Lower lobe of right lung (tissue), 2 donors: ENCODE results near the gene SUCLG2. TPM values are rescaled to one million over a fixed set of nuclear protein-coding genes. Genes with fewer than 3 reads are reported as not detected.

Experiments used
- ATAC-seq, 2 donors: fragments of 200-7000 bp; cut with Tn5 transposase; one replicate each; pipeline ENCODE4 v1.9.1; 2020 to 2022; ENCODE audit warnings: mild to moderate bottlenecking in 2 of 2, moderate library complexity in 2 of 2
- DNase-seq: peaks from one replicate; pipeline ENCODE4 v3.0.0-alpha.2; 2020
- H3K27ac ChIP-seq: fragments of 200-600 bp; one replicate; pipeline ENCODE4 v1.8.0; 2022
- H3K27me3 ChIP-seq: fragments of 200-600 bp; one replicate; pipeline ENCODE4 v1.8.0; 2022; ENCODE audit warnings: low read depth
- H3K36me3 ChIP-seq: fragments of 200-600 bp; one replicate; pipeline ENCODE4 v1.8.0; 2022; ENCODE audit warnings: mild to moderate bottlenecking
- H3K4me1 ChIP-seq: fragments of 200-600 bp; one replicate; pipeline ENCODE4 v1.8.0; 2022
- H3K4me3 ChIP-seq: fragments of 200-600 bp; one replicate; pipeline ENCODE4 v1.8.0; 2022; ENCODE audit warnings: mild to moderate bottlenecking
- H3K9me3 ChIP-seq: fragments of 200-600 bp; one replicate; pipeline ENCODE4 v1.8.0; 2022
- intact Hi-C: fragments of 100-400 bp; cut with DNase I; formaldehyde crosslinking; loops from one replicate; pipeline ENCODE4 v1.11.0; 2022
- total RNA-seq: library from RNA; stranded (reverse); fragmentation: NEBNext Ultra II Directional; extraction: Animal tissue kit (Norgen Biotek cat#: 25700); gene quantifications from one replicate; pipeline ENCODE4 v1.2.1, GENCODE V29; 2021
- TF ChIP-seq, protein P1 (sequence below): fragments of 200-600 bp; IDR thresholded peaks from one replicate; pipeline ENCODE4 v1.8.0; 2022; ENCODE audit warnings: antibody characterized with exemption, mild to moderate bottlenecking
- donor health status: DM: no; HTN: yes; CAD: no; lungs with severe emphysema.

Gene SUCLG2
- total RNA-seq, 1 donor from 2014 or later: 50.7 TPM

DNA sequence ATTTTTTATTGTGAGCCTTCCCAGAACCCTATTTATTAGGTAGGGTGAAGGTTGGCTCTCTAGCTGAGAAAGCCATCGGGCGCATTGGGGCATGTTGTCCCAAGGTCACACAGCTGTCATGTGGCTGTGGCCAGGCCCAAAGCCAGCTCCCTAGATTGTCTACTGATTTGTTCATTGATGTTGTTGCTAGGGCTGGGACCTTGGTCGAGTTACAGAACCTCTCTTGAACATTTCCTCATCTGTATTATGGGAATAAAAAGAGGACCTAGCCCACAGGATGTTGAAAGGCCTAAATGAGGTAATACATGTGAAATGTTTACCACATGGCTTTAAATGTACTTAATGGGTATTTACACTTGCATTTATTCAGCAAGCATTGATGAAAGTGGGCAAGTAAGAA is 252.5 kb downstream of the SUCLG2 start:
- Histone ChIP-seq H3K27ac (no peak overlapping the region), H3K27me3 (no peaks in the 10 kb centered on the region), H3K9me3 (no peaks in the 10 kb centered on the region), H3K4me1 (no peaks in the 10 kb centered on the region), H3K36me3 (peaks cover 5% of the 10 kb centered on the region), H3K4me3 (no peak overlapping the region)
- DNase-seq (peak; percentile 73), ATAC-seq (peak; percentile 63 to 67)
- TF ChIP-seq, protein P1, sequence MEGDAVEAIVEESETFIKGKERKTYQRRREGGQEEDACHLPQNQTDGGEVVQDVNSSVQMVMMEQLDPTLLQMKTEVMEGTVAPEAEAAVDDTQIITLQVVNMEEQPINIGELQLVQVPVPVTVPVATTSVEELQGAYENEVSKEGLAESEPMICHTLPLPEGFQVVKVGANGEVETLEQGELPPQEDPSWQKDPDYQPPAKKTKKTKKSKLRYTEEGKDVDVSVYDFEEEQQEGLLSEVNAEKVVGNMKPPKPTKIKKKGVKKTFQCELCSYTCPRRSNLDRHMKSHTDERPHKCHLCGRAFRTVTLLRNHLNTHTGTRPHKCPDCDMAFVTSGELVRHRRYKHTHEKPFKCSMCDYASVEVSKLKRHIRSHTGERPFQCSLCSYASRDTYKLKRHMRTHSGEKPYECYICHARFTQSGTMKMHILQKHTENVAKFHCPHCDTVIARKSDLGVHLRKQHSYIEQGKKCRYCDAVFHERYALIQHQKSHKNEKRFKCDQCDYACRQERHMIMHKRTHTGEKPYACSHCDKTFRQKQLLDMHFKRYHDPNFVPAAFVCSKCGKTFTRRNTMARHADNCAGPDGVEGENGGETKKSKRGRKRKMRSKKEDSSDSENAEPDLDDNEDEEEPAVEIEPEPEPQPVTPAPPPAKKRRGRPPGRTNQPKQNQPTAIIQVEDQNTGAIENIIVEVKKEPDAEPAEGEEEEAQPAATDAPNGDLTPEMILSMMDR: no peak
- intact Hi-C loops: no loop called here

DNA sequence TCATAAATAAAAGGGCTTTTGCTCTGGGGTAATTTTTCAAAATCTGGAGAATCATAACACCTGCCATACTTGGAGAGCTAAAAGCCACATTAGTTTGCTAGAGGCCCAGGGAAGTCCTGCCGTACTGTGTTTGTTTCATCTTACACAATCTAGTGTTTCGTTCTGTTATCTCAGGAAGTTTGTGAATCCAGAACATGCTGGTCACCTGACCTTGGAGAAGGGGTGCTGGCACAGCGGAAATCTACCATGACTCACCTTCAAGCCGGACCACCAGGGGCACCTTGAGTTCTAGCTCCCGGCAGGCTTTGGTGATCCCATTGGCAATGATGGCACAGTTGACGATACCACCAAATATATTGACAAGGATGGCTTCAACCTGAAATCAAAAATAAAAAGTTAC is 253.9 kb downstream of the SUCLG2 start:
- no peaks in the 10 kb centered on the region for H3K27me3 ChIP-seq
- peaks cover 5% of the 10 kb centered on the region for H3K36me3 ChIP-seq
- TF ChIP-seq, protein P1: no peak
- H3K4me3 ChIP-seq: no peak overlapping the region
- H3K9me3 ChIP-seq: no peaks in the 10 kb centered on the region
- no peak overlapping the region for H3K27ac ChIP-seq
- ATAC-seq: no peak
- DNase-seq: no peak
- intact Hi-C loops: no loop called here
- no peaks in the 10 kb centered on the region for H3K4me1 ChIP-seq

DNA sequence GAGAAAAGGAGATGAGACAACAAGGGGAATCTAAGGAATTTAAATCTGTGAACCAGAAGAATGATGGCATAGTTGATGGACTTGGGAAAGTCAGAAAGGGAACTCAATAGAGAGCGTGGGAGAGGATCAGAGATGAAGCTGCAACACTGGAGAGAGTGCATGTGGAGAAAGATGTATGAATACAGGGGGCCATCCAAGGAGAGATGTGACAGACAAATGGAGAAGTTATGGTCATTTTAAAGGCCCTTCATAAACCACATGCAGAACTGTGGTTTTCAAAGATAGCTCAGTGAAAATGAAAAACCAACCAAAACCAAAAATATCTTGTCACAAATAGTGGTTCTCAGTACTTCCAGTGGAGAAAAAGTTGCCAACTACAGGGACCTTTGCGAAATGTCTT is 265.2 kb downstream of the SUCLG2 start:
- ATAC-seq: no peak

DNA sequence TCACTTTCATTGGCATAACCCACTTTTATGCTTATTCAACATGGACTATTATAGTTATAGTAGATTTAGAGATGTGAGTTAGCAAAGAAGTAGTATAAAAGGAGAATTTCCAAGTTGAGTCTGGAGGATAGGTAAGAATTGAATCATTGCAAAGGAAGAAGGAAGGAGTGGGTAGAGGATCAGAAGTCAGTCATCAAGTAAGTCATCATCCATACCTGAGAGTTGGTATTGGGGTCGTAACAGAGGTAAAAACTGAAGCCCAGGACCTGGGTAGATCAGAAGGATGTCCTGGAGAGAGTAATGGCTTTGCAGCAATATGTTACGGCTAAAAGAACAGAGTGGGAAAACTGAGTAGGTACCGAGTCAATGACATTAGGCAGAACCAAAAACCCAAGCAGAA is 265.7 kb downstream of the SUCLG2 start:
- intact Hi-C loops: no loop called here
- no peaks in the 10 kb centered on the region for H3K4me1 ChIP-seq
- TF ChIP-seq, protein P1: no peak

More for the DNA sequence above, 265.2 kb downstream of the SUCLG2 start:
- Histone ChIP-seq H3K36me3 (peaks cover 3% of the 10 kb centered on the region), H3K4me3 (no peak overlapping the region), H3K9me3 (no peaks in the 10 kb centered on the region), H3K27me3 (no peaks in the 10 kb centered on the region), H3K27ac (no peak overlapping the region), H3K4me1 (no peaks in the 10 kb centered on the region)
- DNase-seq: no peak
- TF ChIP-seq, protein P1: no peak
- intact Hi-C loops: no loop called here

DNA sequence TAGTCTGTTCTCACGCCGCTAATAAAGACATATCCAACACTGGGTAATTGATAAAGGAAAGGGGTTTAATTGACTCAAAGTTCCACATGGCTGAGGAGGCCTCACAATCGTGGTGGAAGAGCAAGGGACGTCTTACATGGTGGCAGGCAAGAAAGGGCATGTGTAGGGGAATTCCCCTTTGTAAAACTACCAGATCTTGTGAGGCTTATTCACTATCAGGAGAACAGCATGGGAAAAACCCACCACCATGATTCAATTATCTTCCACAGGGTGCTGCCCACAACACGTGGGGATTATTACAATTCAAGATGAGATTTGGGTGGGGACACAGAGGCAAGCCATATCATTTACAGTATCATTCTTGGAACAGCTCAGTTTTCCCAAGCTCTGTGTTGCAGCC is 268.0 kb downstream of the SUCLG2 start:
- Histone ChIP-seq H3K36me3 (peaks cover 2% of the 10 kb centered on the region), H3K4me3 (no peak overlapping the region), H3K27ac (no peak overlapping the region), H3K9me3 (no peaks in the 10 kb centered on the region), H3K27me3 (no peaks in the 10 kb centered on the region), H3K4me1 (no peaks in the 10 kb centered on the region)
- ATAC-seq: no peak
- TF ChIP-seq, protein P1: no peak
- intact Hi-C loops: no loop called here
- DNase-seq: no peak

More for the DNA sequence above, 265.7 kb downstream of the SUCLG2 start:
- Histone ChIP-seq H3K27me3 (no peaks in the 10 kb centered on the region), H3K27ac (no peak overlapping the region), H3K4me3 (no peak overlapping the region), H3K36me3 (peaks cover 3% of the 10 kb centered on the region), H3K9me3 (no peaks in the 10 kb centered on the region)
- no peak for DNase-seq
- no peak for ATAC-seq
